UCSD-AML1 (cell line): ENCODE data around the gene BCAS3.

Experiments used
- DNase-seq: peaks from one replicate; lab custom pipeline; 2025; ENCODE audit not compliant: unreplicated experiment; lab: John Stamatoyannopoulos, UW

The BCAS3 gene

DNA sequence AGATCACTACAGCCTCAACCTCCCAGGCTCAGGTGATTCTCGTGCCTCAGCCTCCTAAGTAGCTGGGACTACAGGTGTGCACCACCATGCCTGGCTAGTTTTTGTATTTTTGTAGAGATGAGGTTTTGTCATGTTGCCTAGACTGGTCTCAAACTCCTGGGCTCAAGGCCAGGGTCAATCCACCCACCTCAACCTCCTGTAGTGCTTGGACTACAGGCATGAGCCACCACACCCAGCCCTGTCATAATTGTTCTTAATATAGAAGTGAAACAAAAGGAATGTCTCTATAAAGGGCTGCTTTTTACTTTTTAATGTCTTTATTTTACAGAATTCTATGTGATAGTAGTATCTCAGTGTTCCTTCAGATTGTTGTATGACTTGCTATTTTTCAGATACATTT, 376.8 kb downstream of the BCAS3 start:
- DNase-seq: no peak

DNA sequence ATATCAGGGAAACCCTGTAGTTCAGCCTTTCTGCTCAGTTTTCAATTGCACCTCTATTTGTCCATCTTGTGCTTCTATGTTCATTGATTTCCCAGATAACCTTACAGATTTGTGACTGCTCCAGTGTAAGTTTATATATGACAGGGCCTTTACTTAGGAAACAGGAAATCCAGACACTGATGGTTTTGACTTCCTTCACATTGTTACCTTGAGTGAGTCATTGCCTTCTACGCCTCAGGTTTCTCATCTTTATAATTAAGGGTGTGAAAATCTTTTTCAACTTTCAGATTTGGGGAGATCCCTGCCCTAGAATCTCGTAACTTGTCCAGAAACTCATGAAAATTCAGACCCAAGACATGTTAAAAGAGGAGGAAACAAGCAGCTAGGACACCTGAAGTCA, 379.6 kb downstream of the BCAS3 start:
- DNase-seq: no peak

DNA sequence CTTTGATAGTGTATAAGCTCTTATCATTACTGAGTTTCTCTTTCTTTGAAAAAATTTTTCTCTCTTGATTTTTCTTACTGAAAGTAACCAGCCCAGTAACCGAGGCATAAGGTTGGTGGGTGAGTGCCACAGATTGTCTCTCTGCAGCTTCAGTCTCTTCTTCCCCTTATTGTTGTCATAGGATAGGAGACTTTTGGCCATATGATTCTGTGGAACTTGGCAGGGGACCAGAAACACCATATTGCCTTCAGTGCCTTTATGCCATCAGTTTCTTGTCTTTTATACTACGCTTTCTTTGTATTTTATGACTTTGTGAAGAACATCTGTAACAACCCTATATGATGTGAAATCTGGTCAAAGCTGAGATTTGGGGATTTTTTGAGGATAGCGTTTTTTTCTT, 380.4 kb downstream of the BCAS3 start:
- DNase-seq: no peak

DNA sequence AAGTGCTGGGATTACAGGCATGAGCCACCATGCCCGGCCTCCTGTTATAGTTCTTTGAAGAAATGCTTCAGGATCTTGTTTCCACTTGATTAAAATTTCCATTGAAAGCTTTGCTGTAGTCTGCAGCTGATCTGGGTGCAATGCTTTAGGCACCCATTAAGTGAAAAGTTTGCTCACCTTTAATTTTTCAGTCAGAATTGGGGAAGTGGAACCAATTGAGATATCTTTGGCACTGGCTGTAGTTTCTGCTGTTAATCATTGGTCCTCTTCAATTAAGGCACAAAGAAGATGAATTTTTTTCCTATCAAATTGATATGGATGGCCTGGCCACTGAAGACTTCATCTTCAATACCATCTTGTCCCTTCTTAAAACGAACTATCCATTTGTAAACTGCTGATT, 385.9 kb downstream of the BCAS3 start:
- no peak for DNase-seq

DNA sequence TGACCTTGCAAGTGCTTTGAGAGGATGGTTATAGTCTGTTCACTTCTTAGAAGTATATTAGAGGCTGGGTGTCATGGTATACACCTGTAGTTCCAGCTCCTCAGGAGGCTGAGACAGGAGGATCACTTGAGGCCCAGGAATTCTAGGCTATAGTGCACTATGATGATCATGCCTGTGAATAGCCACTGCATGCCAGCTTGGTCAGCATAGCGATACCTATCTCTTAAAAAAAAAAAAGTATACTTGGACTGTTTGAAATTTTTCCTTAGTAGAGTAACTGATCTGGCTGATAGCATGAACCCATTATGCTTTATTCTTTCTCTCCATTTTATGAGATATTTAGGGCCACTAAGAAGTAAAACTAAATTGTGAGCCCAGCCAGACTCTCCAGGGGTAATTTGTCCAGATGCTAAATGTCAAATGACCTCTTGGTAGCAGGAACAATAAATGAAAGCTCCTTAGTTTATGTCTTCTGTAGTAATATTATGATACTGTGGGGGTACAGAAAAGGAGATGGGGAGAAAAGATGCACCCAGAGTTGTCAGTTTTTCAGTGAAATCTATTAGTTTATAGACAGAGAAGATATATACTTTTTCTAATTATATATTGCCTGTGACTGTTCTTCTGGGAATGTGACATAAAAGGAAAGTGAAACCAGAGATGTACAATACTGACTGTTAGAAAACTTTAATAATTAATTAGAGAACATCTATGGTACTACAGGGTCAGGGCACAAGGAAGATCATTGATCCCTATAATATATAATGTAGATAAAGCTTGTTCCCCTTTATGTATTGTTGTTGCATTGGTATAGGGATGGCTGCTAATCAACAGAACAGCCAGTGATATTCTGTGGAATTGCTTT, 386.7 kb downstream of the BCAS3 start:
- DNase-seq: no peak

DNA sequence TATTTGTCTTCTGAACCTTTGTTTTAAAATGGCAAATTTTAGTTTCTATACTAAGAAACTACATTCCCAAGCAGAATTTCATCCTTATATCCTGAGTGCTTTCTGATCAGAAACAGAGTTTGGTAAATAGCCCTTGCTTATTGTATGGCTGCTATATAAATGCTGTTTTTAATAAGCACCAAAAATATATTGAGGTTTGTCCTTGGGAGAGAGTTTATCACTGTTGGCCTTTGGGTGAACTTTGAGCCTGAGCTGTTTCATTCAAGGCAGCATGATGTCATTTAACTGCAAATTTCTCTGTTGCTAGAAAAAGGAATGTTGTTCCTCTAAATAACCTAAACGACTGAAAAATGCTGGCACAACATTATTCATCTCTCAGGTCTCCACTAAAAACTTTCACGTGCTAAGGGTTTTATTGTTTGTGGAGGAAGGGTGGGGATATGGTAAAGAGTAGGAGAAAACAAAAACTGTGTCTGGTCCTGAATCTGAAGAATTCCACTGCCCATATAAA, 387.7 kb downstream of the BCAS3 start:
- DNase-seq: no peak

DNA sequence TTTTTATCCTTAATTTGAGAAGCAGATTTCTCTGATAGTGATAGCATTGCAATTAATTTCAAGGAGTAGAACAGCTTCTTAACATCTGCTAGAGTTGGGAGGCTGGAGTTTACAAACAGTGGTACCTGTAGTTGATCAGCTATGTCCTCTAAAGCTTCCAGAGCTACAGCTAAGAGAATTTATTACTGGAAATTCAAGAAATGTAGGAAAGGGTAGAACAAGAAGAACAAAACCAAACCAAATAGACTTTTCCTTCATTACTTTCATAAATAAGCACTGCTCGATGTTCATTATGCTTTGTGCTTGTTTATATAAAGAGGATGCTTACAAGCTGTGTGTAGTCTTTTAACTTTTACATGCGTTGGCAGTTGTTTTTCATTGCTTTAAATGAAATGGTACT, 388.4 kb downstream of the BCAS3 start:
- no peak for DNase-seq

DNA sequence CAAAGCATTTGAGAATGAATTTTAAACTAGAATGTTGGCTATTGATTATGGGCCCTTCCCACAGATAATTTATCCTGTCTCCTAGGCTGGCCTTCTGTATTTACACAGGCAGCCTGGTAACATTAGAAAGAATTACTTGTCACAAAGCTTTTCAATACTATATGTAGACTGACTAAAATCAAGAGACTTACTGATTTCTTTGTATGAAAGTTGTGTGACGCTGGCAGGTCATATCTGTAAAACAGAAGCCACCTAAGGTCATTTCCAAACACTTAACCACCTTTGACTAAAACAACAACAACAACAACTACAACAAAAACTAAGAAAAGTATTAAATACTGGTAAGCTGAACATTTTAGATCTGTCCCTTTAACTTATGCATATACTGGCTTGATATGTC, 393.0 kb downstream of the BCAS3 start:
- no peak for DNase-seq

DNA sequence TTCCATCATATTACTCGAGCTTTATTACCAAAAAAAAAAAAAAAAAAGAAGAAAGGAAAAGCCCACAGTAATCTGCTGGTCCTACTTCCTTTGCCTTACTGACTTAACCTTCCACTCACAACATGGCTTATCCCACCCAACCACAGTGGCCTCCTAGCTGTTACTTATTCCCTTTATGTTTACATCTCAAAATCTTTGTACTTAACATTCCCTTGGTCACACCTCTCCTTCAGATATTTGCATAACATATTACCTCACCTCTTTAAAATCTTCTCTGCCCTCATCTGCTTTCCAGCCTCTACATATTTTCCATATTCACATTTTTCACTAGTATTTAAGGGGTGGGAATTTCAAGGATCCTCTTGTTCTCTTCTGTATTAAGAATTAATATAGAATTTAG, 395.0 kb downstream of the BCAS3 start:
- no peak for DNase-seq

DNA sequence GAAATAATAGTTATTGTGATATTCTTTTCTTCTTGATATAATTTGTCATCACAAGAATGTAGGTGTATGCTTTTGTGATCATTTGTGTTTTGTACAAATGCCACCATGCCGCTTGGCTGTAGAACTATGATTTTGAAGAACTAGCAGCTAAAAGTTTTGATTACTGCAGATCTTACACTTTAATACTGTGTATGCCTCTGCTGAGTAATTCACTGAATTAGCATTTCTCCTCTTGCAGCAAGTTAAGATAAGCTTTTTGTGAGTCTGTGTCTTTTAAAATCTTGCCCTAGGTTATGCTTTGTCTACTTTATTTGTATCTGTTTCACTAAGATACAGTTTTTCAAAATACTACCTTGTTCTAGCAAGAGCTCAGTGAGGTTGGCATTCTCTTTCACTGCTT, 395.5 kb downstream of the BCAS3 start:
- DNase-seq: no peak

DNA sequence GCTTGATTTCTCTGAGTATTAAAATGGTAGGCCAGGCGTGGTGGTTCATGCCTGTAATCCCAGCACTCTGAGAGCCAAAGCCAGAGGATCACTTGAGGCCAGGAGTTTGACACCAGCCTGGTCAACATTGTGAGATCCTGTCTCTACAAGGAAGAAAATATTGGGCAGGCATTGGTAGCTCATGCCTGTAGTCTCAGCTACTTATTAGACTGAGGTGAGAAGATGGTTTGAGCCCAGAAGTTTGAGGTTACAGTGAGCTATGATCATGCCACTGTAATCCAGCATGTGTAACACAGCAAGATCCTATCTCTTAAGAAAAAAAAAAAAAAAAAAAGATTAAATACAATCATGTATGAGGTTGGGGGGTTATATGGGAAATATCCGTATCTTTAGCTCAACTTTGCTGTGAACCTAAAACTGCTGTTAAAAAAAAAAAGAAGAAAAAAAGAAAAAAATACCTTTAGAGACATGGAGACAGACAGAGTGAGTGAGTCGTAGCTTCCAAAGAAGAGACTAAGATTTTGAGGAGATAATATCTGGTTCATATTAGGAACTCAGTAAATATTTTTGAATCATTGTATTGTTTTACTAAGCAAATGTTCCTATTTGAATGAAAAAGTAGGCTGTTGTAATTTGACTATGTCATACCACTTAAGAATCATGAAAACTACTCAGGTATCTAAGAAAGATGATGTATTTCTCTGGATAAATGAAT, 396.3 kb downstream of the BCAS3 start:
- no peak for DNase-seq

DNA sequence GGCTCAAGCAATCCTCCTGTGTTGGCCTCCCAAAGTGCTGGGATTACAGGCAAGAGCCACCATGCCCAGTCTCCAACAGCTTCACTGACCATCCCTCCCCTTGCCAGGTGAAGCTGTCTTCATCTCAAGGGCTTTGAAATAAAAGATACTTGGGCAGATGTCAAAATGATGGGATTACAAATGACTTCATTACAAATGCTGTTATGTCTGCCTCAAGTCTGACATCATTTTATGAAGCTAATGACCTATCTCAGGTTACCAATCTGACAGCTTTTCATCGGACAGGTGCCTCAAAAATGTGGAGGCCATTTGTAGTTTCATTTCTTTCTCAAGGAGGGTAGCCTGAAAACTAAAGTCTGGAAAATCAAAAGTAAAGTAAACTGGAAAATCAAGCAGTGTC, 398.3 kb downstream of the BCAS3 start:
- no peak for DNase-seq

DNA sequence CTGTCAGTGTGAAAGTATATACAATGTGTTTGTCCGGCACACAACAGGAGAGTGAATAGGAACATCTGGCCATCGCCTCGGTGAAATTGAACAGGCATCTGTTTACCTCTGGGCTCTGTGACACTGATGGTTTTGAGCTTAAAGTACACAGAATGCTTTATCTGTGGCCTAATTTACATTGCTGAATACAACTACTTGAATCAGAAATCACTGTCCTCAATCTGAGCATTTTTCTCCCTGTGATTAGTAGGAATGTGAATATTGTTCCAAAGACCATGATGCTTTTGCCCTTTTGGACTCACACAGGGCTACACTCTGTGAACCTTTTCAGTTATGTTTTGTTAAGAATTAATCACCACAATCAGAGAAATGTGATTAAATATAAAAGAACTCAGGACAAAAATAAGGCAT, 399.0 kb downstream of the BCAS3 start:
- no peak for DNase-seq

DNA sequence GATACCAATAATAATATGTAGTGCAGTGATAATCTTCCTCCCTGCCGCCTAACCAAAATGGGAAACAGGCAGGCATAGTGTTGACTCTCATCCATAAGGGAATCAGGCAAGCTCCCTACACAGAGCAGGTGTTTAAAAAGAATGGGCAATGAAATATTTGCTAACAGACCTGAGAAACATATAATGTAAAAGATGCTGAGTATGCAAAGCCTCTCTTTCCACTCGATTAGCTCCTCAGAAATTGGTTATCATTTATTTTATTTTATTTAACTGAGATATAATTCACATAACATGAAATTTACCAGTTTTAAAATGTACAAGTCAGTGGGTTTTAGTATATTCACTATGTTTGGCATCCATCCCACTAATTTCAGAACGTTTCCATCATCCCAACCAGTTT, 404.3 kb downstream of the BCAS3 start:
- DNase-seq: no peak

DNA sequence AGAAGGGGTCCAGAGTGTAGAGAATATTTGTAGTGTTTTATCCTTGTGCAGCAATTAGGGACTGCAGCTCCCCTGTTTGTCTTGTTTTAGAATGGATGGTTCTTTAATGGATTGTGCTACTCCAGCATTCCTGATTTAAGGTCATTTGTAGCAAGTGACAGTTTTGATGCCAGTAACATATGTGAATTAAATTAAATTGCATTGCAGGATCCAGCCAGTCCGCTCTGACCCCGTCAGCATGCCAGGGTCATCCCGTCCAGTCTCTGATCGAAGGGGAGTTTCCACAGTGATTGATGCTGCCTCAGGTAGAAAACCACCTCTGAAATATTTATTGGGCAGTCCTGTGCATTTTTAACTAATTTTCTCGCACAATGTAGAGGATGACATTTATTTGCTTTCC, 406.6 kb downstream of the BCAS3 start:
- DNase-seq: no peak

DNA sequence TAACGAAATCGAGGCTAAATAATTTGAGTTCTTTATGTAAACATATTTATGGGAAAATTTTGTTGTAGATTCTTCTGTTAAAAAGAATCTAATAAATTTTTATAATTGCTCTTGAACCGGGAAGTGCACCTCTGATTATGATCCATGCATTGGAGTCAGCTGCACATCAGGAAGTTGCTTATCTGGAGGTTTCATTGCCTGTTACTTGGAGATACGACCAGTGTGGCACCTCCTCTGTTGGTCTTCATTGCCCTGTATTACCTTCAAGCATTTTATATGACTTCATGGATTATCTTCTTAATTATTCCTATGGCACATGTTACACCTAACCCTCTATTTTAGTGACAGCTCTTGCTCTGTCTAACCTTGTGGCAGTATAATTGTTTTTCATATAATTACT, 409.4 kb downstream of the BCAS3 start:
- DNase-seq: no peak

DNA sequence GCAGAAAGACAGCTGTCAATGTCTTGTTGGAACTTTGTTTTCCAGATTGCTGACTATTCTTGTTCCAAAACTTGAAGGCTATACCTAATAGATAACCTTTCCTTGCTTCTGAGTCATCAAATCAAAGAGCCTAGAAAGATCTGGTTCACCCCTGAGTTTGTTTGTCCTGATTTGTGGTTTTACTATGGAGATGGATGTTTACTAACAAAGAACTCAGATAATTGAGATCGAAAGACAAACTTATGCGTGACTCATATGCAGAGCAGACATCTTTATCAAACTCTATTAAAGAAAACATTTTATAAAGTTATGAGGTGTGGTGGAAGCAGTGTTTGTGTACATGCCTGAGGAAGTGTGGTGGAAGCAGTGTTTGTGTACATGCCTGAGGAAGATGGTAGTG, 410.9 kb downstream of the BCAS3 start:
- no peak for DNase-seq

DNA sequence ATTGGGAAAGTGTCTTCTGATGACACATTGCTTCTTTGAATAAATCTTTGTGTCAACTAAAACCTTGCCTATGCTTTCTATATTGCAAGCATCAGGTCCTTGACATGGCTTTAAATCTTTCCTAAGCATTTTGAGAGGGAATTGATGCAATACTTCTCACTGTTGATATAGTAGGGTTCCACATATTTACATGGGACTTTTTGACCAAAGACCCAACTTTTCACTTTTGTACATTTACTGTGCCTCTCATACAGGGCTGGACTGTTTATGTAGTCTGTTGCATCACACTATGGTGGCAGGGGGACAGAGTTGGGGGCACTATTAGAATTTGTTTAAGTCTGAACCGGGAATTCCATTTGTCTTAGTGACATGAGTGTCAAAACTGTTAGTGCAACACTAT, 413.4 kb downstream of the BCAS3 start:
- DNase-seq: no peak

DNA sequence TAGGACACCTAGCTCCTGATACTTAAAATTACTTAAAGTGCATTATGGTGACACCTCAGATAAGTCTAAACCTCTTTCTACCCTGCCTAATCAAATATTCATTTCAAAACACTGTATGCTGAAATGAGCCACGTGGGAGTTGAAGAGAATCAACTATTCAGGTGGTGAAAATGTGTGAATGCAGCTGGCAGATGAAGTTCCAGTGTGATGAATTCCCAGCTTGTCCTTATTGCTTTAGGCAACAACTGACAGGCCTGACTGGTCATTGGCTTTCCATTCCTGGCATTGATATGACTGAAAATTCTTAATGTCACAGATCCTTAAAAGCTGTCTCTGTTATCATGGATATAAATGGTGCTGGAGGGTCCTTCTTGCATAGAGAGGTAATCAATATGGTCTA, 420.1 kb downstream of the BCAS3 start:
- no peak for DNase-seq

DNA sequence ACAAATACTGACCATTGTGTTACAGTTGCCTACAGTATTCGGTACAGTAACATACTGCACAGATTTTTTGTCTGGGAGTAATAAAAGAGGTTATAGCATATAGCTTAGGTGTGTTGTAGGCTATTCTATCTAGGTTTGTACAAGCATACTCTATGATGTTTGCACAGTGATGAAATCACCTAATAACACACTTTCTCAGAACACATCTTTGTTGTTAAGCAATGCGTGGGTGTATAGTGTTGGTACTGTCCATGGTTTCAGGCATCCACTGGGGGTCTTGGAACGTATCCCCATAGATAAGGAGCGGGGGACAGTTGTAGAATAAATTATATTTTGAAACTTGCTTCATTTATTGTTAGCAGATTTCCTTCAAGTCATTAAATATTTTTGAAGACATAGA, 428.7 kb downstream of the BCAS3 start:
- no peak for DNase-seq

DNA sequence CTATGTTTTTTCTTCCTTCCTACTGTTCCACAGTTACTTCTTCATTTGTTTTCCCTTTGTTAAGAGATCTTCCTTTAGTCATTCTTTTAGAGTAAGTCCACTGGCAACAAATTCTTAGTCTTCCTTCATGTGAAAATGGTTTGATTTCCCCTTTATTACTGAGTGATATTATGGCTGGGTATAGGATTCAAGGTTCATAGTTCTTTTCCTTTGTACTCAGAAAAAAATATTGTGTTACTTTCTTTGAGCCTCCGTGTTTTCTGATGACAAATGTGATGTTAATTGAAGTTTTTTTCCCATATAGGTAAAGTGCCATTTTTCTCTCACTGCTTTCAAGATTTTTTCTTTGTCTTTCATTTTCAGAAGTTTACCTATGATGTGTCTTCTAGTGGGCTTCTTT, 438.9 kb downstream of the BCAS3 start:
- DNase-seq: no peak

DNA sequence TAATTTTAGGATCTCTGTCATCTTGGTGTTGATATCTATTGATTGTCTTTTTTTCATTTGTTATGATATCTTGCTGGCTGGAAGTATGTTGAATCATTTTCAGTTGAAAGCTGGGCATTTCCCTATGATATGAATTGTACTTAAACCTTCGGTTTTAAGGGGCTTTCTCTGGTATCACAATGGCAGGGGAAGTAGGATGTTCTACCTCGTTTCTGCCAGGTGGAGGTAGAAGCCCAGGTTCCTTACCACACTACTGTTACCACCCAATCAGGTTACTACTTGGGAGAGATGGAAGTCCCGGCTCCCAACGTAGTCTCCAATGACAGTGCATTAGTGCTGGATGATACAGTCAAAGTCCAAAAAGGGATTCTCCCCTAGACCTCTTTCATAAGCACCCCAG, 440.3 kb downstream of the BCAS3 start:
- DNase-seq: no peak
